Tibial artery (tissue), 4 donors: ENCODE data around the gene SATB2.

ENCODE experiments used
- DNase-seq, 2 donors: peaks; one replicate each; pipeline ENCODE4 v3.0.0-alpha.2; 2019
- H3K27ac ChIP-seq, 2 donors: fragments of 200-600 bp; sonication (generic) in 1 of 2; 1 replicate in 1 of 2; 2 replicates in 1 of 2; pipeline ENCODE4 v1.5.1; 2018 to 2019; ENCODE audit warnings: mild to moderate bottlenecking in 1 of 2
- H3K27me3 ChIP-seq, 2 donors: fragments of 200-600 bp; sonication (generic) in 1 of 2; one replicate each; pipeline versions ENCODE4 v1.5.1 to v1.6.0; 2016 to 2019
- H3K36me3 ChIP-seq, 3 donors: fragments of 200-600 bp; sonication (generic) in 2 of 3; one replicate each; pipeline ENCODE4 v1.5.1; 2016 to 2019; ENCODE audit warnings: mild to moderate bottlenecking in 2 of 3
- H3K4me1 ChIP-seq, 4 donors: fragments of 200-600 bp; sonication (generic) in 2 of 4; 1 replicate in 3 of 4; 2 replicates in 1 of 4; pipeline ENCODE4 v1.5.1; 2016 to 2019
- H3K4me3 ChIP-seq, 2 donors: fragments of 200-600 bp; sonication (generic) in 1 of 2; 1 replicate in 1 of 2; 2 replicates in 1 of 2; pipeline ENCODE4 v1.5.1; 2018 to 2019; ENCODE audit warnings: mild to moderate bottlenecking in 2 of 2
- H3K9me3 ChIP-seq, 3 donors: fragments of 200-600 bp; sonication (generic) in 1 of 3; one replicate each; pipeline ENCODE4 v1.5.1; 2016 to 2019
- CTCF ChIP-seq, 2 experiments: fragments of 200-600 bp in 1 of 2; fragments of 450-650 bp in 1 of 2; IDR thresholded peaks; one replicate each; pipeline ENCODE4 v1.5.1; 2017 to 2019; ENCODE audit warnings: antibody characterized with exemption in 2 of 2, mild to moderate bottlenecking in 1 of 2, moderate library complexity in 1 of 2
- intact Hi-C: fragments of 100-400 bp; cut with DNase I; formaldehyde crosslinking; loops from one replicate; pipeline ENCODE4 v1.15.0; 2023; ENCODE audit warnings: low total_unique reads

The SATB2 gene

GRCh38 chr2:199405241-199405640 is 52.5 kb downstream of the SATB2 start:
- Histone ChIP-seq H3K9me3 (no peaks in the 10 kb centered on the region), H3K27ac (no peak overlapping the region)

GRCh38 chr2:199404841-199405240 is 52.9 kb downstream of the SATB2 start:
- intact Hi-C loops: no loop called here
- H3K9me3 ChIP-seq: no peaks in the 10 kb centered on the region
- TF ChIP-seq CTCF (IDR thresholded peaks at IDR 0.05): no peak
- DNase-seq: no peak
- no peak overlapping the region for H3K27ac ChIP-seq
- H3K36me3 ChIP-seq: peaks cover 0 to 6% (median 0%) of the 10 kb centered on the region in 3 donors
- H3K4me3 ChIP-seq: no peak overlapping the region
- H3K27me3 ChIP-seq: no peaks in the 10 kb centered on the region
- H3K4me1 ChIP-seq: no peaks in the 10 kb centered on the region

More at GRCh38 chr2:199405241-199405640, 52.5 kb downstream of the SATB2 start:
- TF ChIP-seq CTCF (IDR thresholded peaks at IDR 0.05): no peak
- no peak for DNase-seq
- H3K4me1 ChIP-seq: no peaks in the 10 kb centered on the region
- peaks cover 0 to 6% (median 0%) of the 10 kb centered on the region in 3 donors for H3K36me3 ChIP-seq
- no peaks in the 10 kb centered on the region for H3K27me3 ChIP-seq
- intact Hi-C loops: no loop called here
- H3K4me3 ChIP-seq: no peak overlapping the region

- no peak for TF ChIP-seq CTCF (IDR thresholded peaks at IDR 0.05)
- DNase-seq: no peak
- H3K4me1 ChIP-seq: no peaks in the 10 kb centered on the region
- no peaks in the 10 kb centered on the region for H3K9me3 ChIP-seq
- no peak overlapping the region for H3K27ac ChIP-seq
- H3K36me3 ChIP-seq: no peaks in the 10 kb centered on the region
- intact Hi-C loops: no loop called here
- no peaks in the 10 kb centered on the region for H3K27me3 ChIP-seq
- H3K4me3 ChIP-seq: no peak overlapping the region
Measured at GRCh38 chr2:199395311-199395710, 62.4 kb downstream of the SATB2 start.

GRCh38 chr2:199392363-199392762 is 65.4 kb downstream of the SATB2 start:
- no peak for DNase-seq
- Histone ChIP-seq H3K36me3 (no peaks in the 10 kb centered on the region), H3K4me3 (no peak overlapping the region), H3K9me3 (no peaks in the 10 kb centered on the region), H3K4me1 (no peaks in the 10 kb centered on the region), H3K27ac (no peak overlapping the region), H3K27me3 (no peaks in the 10 kb centered on the region)
- TF ChIP-seq CTCF (IDR thresholded peaks at IDR 0.05): no peak
- intact Hi-C loops: no loop called here

- Histone ChIP-seq H3K27me3 (no peaks in the 10 kb centered on the region), H3K27ac (no peak overlapping the region), H3K36me3 (no peaks in the 10 kb centered on the region), H3K9me3 (no peaks in the 10 kb centered on the region), H3K4me1 (no peaks in the 10 kb centered on the region), H3K4me3 (no peak overlapping the region)
- no peak for TF ChIP-seq CTCF (IDR thresholded peaks at IDR 0.05)
- DNase-seq: no peak
- intact Hi-C loops: no loop called here
Measured at GRCh38 chr2:199388728-199389268, 68.9 kb downstream of the SATB2 start.

- no peak for TF ChIP-seq CTCF (IDR thresholded peaks at IDR 0.05)
- Histone ChIP-seq H3K36me3 (no peaks in the 10 kb centered on the region), H3K9me3 (no peaks in the 10 kb centered on the region), H3K4me3 (no peak overlapping the region), H3K27me3 (no peaks in the 10 kb centered on the region), H3K4me1 (peaks cover 0 to 6% (median 0%) of the 10 kb centered on the region in 4 donors), H3K27ac (no peak overlapping the region)
- DNase-seq: no peak
- intact Hi-C loops: no loop called here
Measured at GRCh38 chr2:199384043-199384442, 73.7 kb downstream of the SATB2 start.
